Epidermal melanocyte (primary cell): Measurements from ENCODE around the gene EPB41L4B.

ENCODE experiments used
- DNase-seq: peaks from one replicate; pipeline ENCODE4 v3.0.0; 2011; ENCODE audit warnings: low spot score; ENCODE audit not compliant: insufficient read length

Gene EPB41L4B

DNA sequence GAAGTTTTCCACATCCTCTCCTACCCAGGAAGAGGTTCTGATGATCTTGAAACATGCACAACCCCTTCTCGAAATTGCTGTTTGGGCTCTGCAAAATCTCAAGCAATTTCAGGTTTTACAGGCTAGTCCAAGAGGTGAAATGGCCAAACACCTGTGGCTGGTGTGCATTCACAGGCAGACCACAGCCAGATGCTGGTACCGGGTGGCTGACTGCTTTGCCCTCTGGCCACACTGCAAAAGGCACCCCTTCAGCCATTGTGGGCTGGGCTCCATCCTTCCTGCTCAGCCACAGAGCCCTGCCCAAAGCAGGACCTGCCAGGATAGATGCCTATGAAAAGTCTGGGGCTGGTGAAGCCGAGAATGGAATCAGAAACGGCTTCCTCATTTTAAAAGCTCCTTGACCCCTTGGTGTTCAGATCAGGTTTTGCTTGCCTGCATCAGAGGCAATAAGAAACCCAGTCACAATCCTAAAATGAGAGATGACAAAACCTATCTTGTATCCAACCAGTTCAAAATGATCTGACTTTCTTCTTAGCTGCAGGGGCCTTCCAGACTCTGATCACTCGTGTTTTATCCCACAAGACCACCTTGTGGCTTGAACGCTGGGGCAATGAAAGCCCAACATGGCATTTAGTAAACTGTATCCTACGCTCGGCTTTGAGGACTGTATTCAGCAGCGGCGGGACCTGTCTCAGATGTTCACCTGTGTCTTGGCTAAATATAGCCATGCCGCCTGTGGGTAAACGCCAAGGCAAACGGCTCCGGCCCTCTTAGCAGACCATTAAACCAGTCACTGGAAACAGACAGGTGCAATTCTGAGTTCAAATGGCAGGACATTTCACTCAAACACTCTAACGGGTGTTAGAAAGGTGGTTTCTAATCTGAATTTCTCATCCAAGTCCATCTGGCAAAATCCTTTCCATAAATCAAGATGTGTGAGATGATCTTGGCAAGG, 49.6 kb downstream of the EPB41L4B start:
- no peak for DNase-seq

DNA sequence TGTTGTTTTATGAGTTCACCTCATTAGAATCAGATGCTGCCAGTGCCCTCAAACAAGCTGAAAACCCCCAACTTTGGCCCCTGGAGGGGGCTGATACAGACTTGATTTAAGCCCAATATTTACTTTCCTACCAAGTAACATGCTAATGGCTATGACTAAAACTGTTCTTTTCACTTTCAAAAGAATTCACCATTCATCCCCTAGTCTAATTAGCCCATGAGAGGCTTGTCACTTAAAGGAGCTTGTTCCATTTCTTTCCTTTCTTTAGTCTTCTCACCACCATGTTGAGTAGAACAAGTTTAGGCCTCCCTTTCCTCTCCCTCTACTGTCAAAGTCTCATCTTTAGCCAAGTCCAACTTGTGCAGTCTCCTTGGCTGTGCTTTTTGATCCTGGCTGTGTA, 50.4 kb downstream of the EPB41L4B start:
- DNase-seq = no peak

DNA sequence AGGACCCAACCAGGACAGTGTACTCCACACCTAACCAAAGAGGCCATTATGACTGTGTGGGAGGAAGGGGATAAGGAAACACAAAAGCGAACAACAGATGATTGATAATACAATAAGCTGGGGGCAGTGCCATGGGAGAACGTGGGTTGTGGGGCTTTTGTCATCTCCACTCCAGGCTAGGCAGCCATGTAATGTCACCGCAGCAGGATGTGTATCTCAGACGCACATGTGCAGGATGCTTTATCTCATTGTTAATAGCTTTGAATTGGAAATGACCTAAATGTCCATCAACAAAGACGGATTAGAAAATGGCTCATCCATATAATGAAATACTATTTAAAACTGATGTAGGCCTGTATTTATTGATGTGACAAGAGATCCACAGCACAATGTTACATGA, 51.0 kb downstream of the EPB41L4B start:
- DNase-seq = no peak

DNA sequence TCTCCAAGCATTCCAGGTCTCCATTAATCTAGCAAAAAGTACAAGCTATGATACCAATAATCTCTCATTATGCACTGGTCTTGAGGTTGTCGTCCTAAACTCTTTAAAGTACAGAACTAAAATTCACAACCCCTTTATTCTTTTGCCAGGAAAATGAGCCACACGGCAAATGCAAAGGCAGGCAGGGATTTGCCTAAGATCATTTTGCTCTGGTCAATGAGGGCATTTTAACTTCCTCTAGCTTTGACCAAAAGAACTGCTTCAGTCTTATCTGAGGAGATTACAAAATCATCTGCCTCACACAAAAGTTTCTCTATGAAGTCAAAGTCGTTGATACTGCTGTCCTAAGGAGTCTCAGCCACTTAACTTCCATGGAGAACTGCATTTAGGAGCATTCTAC, 51.8 kb downstream of the EPB41L4B start:
- no peak for DNase-seq

DNA sequence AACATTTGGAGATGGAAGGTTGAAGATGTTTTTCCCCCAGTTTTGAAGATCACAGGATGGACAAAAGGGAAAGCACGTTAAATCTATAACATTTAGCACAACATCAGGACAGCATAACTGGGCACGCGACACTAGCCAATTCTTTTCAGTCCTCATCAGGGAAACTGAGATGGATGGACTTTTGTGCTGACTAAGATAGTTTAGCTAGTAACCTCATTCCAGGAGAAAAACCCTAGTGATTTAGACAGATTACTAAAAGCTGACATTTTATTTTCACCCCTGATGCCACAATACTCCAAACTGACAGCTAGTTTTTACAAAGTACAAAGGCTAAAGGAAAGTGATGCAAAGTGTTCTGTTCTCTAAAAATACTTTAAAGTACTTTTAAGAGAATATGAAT, 53.3 kb downstream of the EPB41L4B start:
- DNase-seq = no peak

DNA sequence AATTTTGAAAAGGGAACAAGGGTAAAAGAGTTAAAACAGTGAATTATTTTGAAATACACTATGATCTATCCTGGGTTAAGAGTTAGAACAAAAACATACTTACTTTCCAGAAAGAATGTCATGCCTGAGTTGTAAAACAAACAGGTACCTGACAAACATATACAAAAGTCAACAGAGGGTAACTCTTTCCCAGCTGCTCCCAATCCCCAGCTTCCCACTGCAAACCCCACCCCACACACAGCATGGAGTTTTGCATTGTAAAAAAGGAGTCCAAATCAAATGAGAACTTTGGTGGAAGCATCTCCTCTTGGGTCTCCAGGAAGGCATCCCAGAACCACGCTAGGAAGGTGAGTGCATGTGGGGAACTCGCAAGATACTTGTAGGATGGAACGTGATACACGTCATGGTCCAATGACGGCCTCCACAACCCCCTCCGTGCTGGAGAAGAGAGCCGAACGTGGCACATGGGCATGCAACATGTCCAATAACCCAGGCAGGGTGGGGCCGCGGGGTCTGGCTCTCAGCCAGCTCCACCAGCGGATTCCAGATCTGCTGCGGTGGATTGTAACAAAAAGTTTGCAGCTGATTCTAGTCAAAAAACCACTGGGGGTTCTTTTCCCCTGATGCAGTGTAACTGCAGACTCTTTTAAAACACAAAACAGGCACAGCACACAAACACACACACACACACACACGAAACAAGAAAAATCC, 55.8 kb downstream of the EPB41L4B start:
- no peak for DNase-seq

DNA sequence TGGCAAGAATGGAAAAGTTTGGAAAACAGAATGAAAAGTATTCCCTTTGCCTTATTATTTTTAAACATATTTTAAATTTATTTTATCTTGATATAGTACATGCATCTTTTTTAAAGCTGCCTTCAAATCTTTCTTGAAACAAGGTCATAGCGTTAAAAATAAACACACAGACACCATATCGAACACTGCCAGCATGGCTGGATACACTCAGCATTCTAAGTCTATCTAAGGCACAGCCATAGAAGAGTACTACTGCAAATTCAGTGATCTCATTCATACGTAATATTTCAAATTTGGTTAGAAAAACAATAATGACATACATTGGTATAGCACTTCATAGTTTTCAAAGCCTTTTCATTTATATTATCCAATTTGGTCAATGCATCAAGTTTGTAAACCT, 57.5 kb downstream of the EPB41L4B start:
- no peak for DNase-seq

DNA sequence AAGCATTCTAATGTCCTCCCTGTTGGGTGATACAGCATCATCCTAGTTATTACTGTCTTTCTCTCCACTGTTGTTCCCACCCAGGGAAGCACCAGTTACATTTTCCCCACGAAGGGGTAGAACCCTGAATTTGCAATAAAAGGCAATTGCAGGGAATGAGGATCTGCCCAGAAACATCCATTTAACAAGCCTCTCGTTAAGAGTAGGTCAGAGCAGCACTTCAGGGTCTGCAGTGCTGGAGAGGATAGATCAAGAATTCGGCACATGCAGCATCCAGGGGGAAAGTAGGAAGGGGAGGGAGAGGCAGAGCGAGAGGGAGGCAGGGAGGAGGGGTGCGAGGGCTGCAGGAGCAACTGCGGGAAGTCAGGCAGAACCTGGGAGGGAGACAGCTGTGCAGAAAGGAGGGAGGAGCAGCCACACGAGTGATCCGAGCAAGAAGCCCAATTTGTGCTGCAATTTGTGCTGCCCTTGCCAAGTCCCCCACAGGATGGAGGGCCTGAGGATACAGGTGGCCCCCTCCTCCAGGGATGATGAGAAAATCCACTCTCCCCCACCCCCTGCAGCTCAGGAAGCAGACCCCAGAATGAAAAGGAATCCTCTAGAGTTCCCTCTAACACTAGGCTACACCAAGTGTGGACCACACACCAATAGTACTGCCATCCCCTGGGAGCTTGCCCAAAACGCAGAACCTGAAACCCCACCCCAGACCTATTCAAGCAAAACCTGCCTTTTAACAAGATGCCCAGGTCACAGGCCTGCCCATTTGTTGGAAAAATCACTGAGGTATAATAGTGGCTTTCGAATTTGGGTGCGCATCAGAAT, 62.2 kb downstream of the EPB41L4B start:
- no peak for DNase-seq

DNA sequence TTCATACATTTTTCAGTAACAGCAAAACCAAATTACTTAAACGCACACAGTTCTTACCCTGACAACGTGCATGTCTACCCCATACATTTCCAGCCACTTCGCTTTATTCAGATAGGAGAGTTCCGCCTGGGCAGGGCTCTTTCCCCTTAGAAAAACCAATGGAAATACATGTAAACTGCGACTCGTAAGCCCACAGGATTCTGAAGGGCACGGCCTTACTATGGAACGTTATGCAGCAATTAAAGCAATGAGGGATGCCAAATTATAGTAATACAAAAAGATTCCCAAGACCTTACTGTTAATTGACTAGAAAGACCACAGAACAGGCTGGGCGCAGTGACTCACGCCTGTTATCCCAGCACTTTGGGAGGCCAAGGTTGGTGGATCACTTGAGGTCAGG, 64.5 kb downstream of the EPB41L4B start:
- no peak for DNase-seq

DNA sequence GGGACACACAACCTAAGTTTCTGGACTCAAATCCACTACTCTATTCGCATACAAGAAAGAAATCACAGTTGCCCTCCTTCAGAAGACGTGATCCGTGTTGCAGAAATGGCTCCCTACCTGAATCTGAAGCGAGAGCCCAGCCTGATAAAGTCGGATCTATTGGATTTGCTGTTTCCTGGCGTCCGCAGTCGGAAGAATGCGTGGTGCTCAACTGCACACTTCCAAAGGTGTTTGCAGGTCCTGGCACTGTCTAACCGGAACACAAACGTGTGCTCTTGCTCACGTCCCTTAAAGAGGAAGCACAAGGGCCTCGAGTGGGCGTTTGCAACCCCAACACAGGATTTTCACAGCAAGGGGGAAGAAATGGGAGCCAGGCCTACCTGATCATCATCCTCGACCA, 65.5 kb downstream of the EPB41L4B start:
- no peak for DNase-seq

DNA sequence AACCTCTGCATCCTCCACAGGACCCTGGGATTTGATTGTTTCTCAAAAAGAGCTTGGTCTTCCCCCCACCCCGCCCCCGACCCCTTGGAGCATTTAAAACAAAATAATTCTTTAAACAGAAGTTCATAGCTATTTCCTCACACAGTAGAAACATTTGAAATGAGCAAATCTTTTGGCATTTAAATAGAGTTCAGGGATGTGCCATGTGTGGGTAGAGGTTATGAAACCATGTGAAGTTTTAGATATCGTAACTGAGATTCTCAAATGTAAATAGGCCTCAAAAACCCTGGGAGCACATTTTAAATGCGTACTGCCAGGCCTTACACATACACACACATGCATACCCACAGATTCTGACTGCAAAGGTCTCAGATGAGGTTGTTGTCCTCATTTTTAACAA, 66.5 kb downstream of the EPB41L4B start:
- no peak for DNase-seq

DNA sequence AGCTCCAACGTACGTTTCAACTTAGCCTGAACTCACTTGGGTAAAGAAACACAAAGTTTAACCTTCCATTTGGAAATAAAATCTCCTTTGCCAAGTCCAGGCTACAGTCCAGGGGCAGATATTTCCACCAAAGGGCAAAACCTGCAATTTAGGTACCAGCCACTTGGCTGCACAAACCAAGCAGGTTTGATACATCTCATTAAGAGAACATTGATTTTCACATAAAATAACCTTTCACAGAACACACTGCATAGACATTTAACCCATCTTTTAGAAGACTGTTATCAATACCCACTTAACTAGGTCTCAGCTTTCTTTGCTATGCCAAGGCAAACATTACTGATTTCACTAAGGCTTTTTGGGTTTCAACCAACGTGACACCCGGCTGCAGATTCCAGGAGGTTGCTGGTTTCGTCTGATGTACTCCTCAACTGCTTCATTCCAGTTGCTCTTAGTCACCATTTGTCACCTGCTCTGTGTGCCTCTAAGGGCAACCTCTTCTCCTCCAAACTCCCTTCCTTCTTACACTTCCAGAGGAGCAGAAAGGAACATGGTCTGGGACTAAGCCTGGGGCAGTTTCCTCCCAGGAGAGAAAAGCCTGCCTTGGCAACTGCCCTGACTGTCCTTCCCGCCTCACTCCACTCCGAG, 67.1 kb downstream of the EPB41L4B start:
- DNase-seq = no peak

DNA sequence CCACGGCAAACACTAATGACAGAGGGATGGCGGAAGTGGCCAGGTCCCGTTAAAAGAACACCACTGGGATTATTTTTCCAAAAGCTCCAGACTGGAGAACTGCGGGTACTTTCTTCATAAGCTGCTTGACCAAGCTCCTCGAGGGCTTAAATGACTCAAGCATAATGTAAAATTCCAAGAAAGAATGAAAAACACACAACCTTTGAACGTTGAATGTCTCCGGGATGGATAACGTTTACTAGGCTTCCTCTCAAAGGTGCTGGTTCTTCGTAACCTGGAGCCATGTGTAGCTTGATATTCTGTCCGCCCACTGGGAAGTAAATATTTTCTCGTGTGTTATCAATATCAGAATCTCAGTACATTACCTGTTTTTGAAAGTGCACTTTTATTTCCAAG, 67.6 kb downstream of the EPB41L4B start:
- DNase-seq = no peak

DNA sequence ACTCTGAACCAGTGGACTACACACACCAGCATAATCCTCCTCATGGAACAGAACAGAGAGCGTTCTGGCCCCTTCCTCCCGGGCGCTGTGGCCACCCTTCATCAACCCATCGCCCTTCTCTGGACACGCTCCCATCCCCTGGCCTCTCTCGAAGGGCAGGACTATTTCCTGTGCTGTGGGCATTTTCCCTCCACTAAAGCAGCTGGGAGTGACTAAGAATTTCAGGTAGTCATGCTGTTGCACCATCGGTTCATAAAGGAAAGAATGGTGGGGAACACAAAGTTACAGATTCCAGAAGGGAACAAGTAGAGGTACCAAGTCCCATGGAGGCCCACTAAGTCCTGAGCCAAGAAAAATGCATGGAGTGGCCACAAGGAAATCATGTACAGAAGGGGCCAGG, 68.6 kb downstream of the EPB41L4B start:
- DNase-seq = no peak

DNA sequence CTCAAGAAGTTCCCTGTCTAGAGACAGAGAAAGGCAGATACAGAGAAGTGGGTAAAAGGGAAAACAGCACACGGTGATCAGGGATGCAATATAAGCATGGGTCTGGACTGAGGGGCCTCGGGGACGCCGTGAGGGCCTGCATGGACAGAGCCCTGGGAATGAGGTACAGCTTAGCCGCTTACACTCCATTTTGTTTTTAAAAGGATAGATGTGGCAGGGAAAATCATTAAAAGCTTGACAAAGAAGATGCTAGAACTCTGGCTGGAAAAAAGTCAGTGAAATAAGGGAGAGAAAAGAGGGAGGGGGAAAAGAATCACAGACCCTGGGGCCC, 69.1 kb downstream of the EPB41L4B start:
- no peak for DNase-seq

DNA sequence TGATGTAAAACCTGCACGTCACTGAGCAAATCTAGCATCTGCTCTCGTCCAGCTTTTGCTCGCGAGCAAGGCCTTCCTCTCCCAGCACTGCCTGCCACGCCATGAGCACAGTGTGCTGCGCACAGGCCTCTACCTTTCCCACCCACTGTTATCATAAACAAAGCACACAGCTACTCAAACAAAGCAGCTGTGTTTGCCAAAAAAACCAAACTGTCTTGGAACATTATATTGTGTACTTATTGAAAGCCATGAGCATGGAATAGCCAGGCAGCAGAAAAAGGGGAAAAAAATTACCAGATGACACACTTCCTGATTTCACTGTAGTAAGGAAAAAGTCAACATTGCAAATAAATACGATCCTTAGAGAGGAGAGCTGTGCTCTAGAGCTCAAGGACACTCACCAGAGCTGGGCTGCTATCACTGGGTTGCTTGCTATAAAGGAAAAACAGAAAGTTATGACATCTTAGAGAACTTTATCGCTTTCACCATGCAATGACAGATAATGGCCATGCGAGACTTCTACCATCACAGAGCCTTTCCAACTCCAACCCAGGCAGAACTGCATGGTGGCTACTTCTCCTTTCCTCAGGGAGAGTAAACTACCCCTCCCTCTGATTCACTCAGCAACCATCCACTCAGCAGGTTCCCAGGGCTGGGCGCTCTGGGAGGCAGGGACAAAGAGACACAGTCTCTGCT, 69.6 kb downstream of the EPB41L4B start:
- no peak for DNase-seq

DNA sequence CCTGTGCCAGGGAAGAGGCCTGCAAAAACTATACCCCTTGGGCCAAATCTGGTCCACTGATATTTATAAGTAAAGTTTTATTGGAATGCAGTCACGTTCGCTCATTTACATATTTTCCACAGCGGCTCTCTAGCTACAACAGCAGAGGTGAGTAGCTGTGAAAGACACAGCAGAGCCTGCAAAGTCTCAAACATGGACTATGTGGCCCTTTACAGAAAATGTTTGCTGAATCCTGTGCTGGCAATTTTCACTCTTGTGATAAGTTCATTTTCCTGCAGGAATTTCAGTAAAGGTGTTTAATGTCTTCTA, 70.1 kb downstream of the EPB41L4B start:
- no peak for DNase-seq

DNA sequence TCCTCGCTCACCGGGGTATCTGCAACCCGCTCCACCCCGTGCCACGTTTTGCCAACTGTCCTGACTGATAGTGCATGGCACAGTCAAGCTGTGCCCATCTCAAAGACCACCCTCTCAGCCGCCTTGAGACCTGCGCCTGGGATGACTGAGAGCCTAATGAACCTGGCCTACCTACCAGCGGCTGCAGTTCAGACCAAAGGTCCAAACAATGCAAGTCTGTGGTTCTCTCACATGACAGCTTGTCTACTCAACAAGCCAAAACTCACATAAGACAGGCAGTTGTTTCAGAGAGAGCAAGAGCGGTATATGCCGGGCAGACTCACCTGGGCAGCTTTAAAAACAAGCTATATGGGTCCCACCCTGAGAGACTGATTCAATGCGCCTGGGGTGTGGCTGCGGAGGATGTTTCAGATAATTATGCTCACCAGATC, 70.5 kb downstream of the EPB41L4B start:
- no peak for DNase-seq

DNA sequence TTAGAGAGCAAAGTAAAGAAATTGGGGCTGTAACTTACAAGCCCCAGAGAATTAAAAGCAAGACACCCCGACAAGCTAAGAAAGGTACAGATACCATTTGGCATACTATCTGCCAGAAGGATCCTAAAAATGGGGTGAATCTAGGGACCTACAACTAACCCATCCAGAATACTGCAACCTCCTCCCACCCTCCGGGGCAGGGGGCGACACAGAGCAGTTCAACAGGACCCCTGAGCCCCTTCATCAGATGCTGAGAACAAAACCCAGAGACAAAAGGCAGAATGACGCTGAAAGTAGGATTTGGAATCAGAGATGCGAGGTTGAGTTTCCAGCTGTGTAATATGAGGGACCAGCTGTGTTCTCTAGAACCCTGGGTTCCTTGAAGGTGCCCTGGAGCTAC, 71.2 kb downstream of the EPB41L4B start:
- DNase-seq = no peak

DNA sequence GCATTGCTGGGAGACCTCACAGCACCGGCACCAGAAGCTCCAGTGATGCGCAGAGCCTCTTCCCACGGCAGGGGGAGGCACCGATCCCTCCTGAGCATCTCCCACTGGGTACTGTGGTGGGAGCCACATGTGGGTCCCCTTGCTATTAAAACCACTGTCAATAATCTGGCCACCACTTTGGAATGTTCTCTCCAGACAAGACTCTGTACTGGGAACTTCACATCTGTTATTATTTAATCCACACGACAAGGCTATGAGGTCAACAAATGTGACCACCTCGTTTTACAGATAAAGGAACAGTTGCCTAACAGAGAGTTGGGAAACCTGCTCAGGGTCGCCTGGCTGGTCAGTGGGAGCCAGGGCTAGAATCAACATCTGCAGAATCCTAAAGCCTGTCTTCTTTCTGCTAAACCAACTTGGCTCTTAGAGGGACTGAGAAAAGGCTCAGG, 72.7 kb downstream of the EPB41L4B start:
- no peak for DNase-seq

DNA sequence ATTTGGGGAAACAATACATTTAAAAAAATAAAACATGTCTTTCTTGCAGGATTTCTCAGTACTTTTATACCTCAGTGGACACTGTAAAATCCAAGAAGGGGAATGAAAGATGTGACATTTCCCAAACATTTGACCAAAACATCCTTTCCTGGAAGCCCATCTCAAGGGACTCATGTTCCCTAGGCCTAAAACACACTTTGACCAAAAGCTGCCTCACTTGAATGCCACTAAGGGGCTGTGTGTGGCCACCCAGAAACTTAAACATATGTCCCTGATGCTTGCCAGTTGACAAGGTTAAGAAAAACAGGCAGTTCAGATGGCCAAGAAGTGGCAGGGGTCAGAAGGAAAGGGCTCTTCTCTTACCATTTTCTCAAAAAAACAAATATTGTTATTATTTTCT, 73.6 kb downstream of the EPB41L4B start:
- no peak for DNase-seq
